Upper lobe of left lung (tissue), 6 donors: ENCODE measurements around the gene C20orf204. TPM values are rescaled to one million over a fixed set of nuclear protein-coding genes. Genes with fewer than 3 reads are reported as not detected.

Experiments
- ATAC-seq, 2 donors: fragments of 200-7000 bp; cut with Tn5 transposase; one replicate each; pipeline ENCODE4 v1.9.1; 2022; ENCODE audit warnings: mild to moderate bottlenecking in 2 of 2, moderate library complexity in 2 of 2; ENCODE audit not compliant: low FRiP score in 2 of 2
- DNase-seq, 2 donors: peaks; one replicate each; pipeline ENCODE4 v3.0.0-alpha.2; 2019 to 2020
- H3K27ac ChIP-seq, 4 donors: fragments of 200-600 bp; sonication (generic); one replicate each; pipeline ENCODE4 v1.5.1; 2016 to 2019
- H3K27me3 ChIP-seq, 4 donors: fragments of 200-600 bp; sonication (generic); one replicate each; pipeline ENCODE4 v1.5.1; 2017 to 2019
- H3K36me3 ChIP-seq, 4 donors: fragments of 200-600 bp; sonication (generic); one replicate each; pipeline ENCODE4 v1.5.1; 2016 to 2019
- H3K4me1 ChIP-seq, 4 donors: fragments of 200-600 bp; sonication (generic); one replicate each; pipeline ENCODE4 v1.5.1; 2018 to 2019
- H3K4me3 ChIP-seq, 4 donors: fragments of 200-600 bp; sonication (generic); one replicate each; pipeline ENCODE4 v1.5.1; 2017 to 2019; ENCODE audit warnings: mild to moderate bottlenecking in 2 of 4, moderate library complexity in 1 of 4
- H3K9me3 ChIP-seq, 4 donors: fragments of 200-600 bp; sonication (generic); one replicate each; pipeline ENCODE4 v1.5.1; 2018 to 2019
- CTCF ChIP-seq, 6 experiments: fragments of 450-650 bp in 4 of 6; fragments of 200-600 bp in 2 of 6; sonication (generic) in 2 of 6; IDR thresholded peaks; one replicate each; pipeline ENCODE4 v1.5.1; 2016 to 2019; ENCODE audit warnings: antibody characterized with exemption in 6 of 6
- EP300 ChIP-seq, 4 donors: sonication (generic); formaldehyde crosslinking; IDR thresholded peaks; one replicate each; pipeline ENCODE4 v1.5.1; 2017; ENCODE audit warnings: antibody characterized with exemption in 4 of 4, control low read depth in 2 of 4
- POLR2A ChIP-seq, 4 donors: fragments of 450-650 bp; IDR thresholded peaks; one replicate each; pipeline ENCODE4 v1.5.1; 2016 to 2017; ENCODE audit warnings: antibody characterized with exemption in 4 of 4, mild to moderate bottlenecking in 2 of 4
- POLR2AphosphoS5 ChIP-seq, 2 donors: sonication (generic); formaldehyde crosslinking; IDR thresholded peaks; one replicate each; pipeline ENCODE4 v1.5.1; 2017; ENCODE audit warnings: antibody characterized with exemption in 2 of 2
- WGBS, 2 donors: methylation state at CpG; one replicate each; pipeline ENCODE4 v1.1.5; 2017 to 2018; 5-methylcytosine and 5-hydroxymethylcytosine counted together
- total RNA-seq, 6 donors: library from RNA; depleted of rRNA in 4 of 6; stranded (reverse); fragments of >200 nt in 4 of 6; gene quantifications; one replicate each; pipeline versions ENCODE4 v1.1.0 to v1.2.1, GENCODE V29; 2016 to 2021
- donor health status: DM: no; HTN: no; CAD: no; lungs with moderate emphysema.
- donor health status: DM: no; HTN: yes; CAD: no; lungs with severe emphysema.

The C20orf204 gene
- total RNA-seq, 6 donors from 2014 or later: 0.44 to 2.3 (median 1.7) TPM

GRCh38 chr20:64052326-64052722 is 16.3 kb downstream of the C20orf204 start:
- Histone ChIP-seq H3K4me1 (peaks cover 34 to 81% (median 56%) of the 10 kb centered on the region in 4 donors), H3K9me3 (no peaks in the 10 kb centered on the region), H3K27me3 (peaks cover 0 to 30% (median 13%) of the 10 kb centered on the region in 4 donors), H3K4me3 (no peak overlapping the region), H3K36me3 (peaks cover 0 to 9% (median 3%) of the 10 kb centered on the region in 4 donors), H3K27ac (peak overlapping the region; percentile 88 to 93 (median 90))
- WGBS, 2 donors: 67% methylated on average over 8 of the region's 10 CpGs; no CpG with 5 or more reads in 1 of the 2 donors
- TF ChIP-seq CTCF (IDR thresholded peaks at IDR 0.05): no peak
- no peak for TF ChIP-seq POLR2A (IDR thresholded peaks at IDR 0.05)
- no peak for TF ChIP-seq POLR2AphosphoS5 (IDR thresholded peaks at IDR 0.05)
- no peak for TF ChIP-seq EP300 (IDR thresholded peaks at IDR 0.05)
- peak in 1 of 2 donors; percentile 67 for DNase-seq
- no peak for ATAC-seq

GRCh38 chr20:64052987-64053840 is 17.2 kb downstream of the C20orf204 start:
- H3K9me3 ChIP-seq: no peaks in the 10 kb centered on the region
- peak overlapping the region; percentile 88 to 93 (median 90) for H3K27ac ChIP-seq
- no peak for TF ChIP-seq CTCF (IDR thresholded peaks at IDR 0.05)
- TF ChIP-seq EP300 (IDR thresholded peaks at IDR 0.05): no peak
- TF ChIP-seq POLR2A (IDR thresholded peaks at IDR 0.05): no peak
- TF ChIP-seq POLR2AphosphoS5 (IDR thresholded peaks at IDR 0.05): no peak
- peak overlapping the region in 2 of 4 donors; percentile 13 to 14 for H3K4me3 ChIP-seq
- H3K4me1 ChIP-seq: peaks cover 38 to 85% (median 65%) of the 10 kb centered on the region in 4 donors
- DNase-seq (no peak), ATAC-seq (no peak)
- H3K27me3 ChIP-seq: peaks cover 0 to 24% (median 10%) of the 10 kb centered on the region in 4 donors
- no peaks in the 10 kb centered on the region for H3K36me3 ChIP-seq
- WGBS, 2 donors: 74 to 77% methylated on average over 8 to 33 of the region's 33 CpGs

- H3K27ac ChIP-seq: peak overlapping the region; percentile 88 to 93 (median 90)
- H3K27me3 ChIP-seq: peaks cover 0 to 16% (median 6%) of the 10 kb centered on the region in 4 donors
- H3K4me1 ChIP-seq: peaks cover 43 to 78% (median 64%) of the 10 kb centered on the region in 4 donors
- peak in 3 of 6 experiments; percentile 10 to 50 (median 33) for TF ChIP-seq CTCF (IDR thresholded peaks at IDR 0.05)
- peak in 2 of 4 donors; percentile 13 to 40 for TF ChIP-seq POLR2A (IDR thresholded peaks at IDR 0.05)
- TF ChIP-seq POLR2AphosphoS5 (IDR thresholded peaks at IDR 0.05): peak; percentile 35 to 44
- peak in 2 of 4 donors; percentile 28 to 52 for TF ChIP-seq EP300 (IDR thresholded peaks at IDR 0.05)
- peak overlapping the region in 3 of 4 donors; percentile 14 to 18 (median 14) for H3K4me3 ChIP-seq
- no peaks in the 10 kb centered on the region for H3K9me3 ChIP-seq
- no peaks in the 10 kb centered on the region for H3K36me3 ChIP-seq
- 14 to 24% methylated on average over 8 to 16 of the region's 17 CpGs for WGBS, 2 donors
- peak in 1 of 2 donors; percentile 2 for ATAC-seq
- DNase-seq: peak in 1 of 2 donors; percentile 50
Observed at GRCh38 chr20:64053841-64054661, 18.1 kb downstream of the C20orf204 start.

- no peak for DNase-seq
- H3K9me3 ChIP-seq: no peaks in the 10 kb centered on the region
- H3K4me3 ChIP-seq: no peak overlapping the region
- 51 to 57% methylated on average over 5 to 8 of the region's 9 CpGs for WGBS, 2 donors
- TF ChIP-seq POLR2A (IDR thresholded peaks at IDR 0.05) (no peak), CTCF (IDR thresholded peaks at IDR 0.05) (no peak), POLR2AphosphoS5 (IDR thresholded peaks at IDR 0.05) (no peak), EP300 (IDR thresholded peaks at IDR 0.05) (no peak)
- ATAC-seq: no peak
- H3K36me3 ChIP-seq: no peaks in the 10 kb centered on the region
- H3K27ac ChIP-seq: peak overlapping the region; percentile 85 to 93 (median 90)
- peaks cover 35 to 68% (median 54%) of the 10 kb centered on the region in 4 donors for H3K4me1 ChIP-seq
- H3K27me3 ChIP-seq: peaks cover 0 to 9% (median under 1%) of the 10 kb centered on the region in 4 donors
Observed at GRCh38 chr20:64055396-64055892, 19.5 kb downstream of the C20orf204 start.
